Lower leg skin (tissue), 3 donors: ENCODE measurements around the gene ATP11C.

Experiments
- CTCF ChIP-seq, 3 donors: fragments of 450-650 bp; IDR thresholded peaks; one replicate each; pipeline ENCODE4 v1.5.1; 2016; ENCODE audit warnings: antibody characterized with exemption in 3 of 3, mild to moderate bottlenecking in 3 of 3, moderate library complexity in 2 of 3
- POLR2A ChIP-seq, 2 donors: fragments of 450-650 bp; IDR thresholded peaks; one replicate each; pipeline ENCODE4 v1.6.1; 2016 to 2017; ENCODE audit warnings: antibody characterized with exemption in 2 of 2, mild to moderate bottlenecking in 1 of 2, moderate library complexity in 1 of 2

- TF ChIP-seq POLR2A (IDR thresholded peaks at IDR 0.05), result no peak
- no peak for TF ChIP-seq CTCF (IDR thresholded peaks at IDR 0.05)
Observed at GRCh38 chrX:139890991-139891700, 41.7 kb downstream of the ATP11C start.
